ENCODE data around the gene OAS3.

GRCh38 chr12:112986291-112986800 is 48.1 kb downstream of the OAS3 start:
- TF ChIP-seq EZH2 (IDR thresholded peaks at IDR 0.05; ENCODE audit: insufficient read depth, poor library complexity, severe bottlenecking): no peak
- TF ChIP-seq EZH2phosphoT487 (IDR thresholded peaks at IDR 0.05; ENCODE audit: insufficient read depth, low read depth): no peak

All from GM23248 (cell line).